ENCODE data around the gene RHBDD2.

DNA sequence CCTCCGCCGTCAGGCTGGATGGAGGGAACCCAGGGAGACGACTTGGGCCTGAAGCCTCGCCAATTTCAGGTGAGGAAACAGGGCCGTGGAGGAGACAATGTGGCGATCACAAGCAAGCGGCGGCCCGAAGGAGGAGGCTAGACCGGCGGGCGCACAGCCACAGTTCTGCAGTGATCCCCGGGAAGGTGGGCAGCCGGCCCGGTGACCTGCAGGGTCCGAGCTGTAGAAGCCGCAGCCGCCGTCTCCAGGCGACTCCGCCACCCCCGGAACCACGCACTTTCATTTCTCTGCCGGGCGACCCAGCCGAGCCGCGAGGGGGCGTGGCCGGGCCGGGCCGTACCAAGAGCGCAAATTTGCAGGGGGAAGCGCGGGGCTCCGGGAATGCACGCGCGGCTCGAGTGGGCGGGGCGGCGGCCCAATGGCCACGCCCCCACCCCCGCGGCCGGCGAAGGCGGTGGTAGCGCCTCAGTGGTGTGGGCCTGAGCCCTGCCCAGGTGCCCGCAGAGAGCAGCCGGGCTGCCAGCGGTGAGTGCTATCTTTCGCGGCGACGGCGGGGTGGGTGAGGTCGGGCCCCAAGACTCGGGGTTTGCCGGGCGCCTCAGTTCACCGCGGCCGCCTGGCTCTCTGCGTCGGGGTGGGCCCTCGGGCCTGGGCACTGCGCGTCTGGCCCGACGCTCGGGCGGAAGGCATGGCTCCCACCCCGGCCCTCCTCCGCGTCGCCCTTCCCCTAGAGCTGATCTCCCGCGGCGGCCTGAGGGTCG, 36.0 kb downstream of the RHBDD2 start, which contains the start of gene POR:
- TF ChIP-seq, protein P1, sequence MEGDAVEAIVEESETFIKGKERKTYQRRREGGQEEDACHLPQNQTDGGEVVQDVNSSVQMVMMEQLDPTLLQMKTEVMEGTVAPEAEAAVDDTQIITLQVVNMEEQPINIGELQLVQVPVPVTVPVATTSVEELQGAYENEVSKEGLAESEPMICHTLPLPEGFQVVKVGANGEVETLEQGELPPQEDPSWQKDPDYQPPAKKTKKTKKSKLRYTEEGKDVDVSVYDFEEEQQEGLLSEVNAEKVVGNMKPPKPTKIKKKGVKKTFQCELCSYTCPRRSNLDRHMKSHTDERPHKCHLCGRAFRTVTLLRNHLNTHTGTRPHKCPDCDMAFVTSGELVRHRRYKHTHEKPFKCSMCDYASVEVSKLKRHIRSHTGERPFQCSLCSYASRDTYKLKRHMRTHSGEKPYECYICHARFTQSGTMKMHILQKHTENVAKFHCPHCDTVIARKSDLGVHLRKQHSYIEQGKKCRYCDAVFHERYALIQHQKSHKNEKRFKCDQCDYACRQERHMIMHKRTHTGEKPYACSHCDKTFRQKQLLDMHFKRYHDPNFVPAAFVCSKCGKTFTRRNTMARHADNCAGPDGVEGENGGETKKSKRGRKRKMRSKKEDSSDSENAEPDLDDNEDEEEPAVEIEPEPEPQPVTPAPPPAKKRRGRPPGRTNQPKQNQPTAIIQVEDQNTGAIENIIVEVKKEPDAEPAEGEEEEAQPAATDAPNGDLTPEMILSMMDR (IDR thresholded peaks at IDR 0.05; ENCODE audit: low read length), result no peak
- TF ChIP-seq EZH2 (IDR thresholded peaks at IDR 0.05; ENCODE audit: borderline replicate concordance, low read length), result no peak

Data from OCI-LY1 (cell line).